HepG2 (cell line): ENCODE measurements around the gene C2CD3. TPM values are rescaled to one million over a fixed set of nuclear protein-coding genes. Genes with fewer than 3 reads are reported as not detected.

Experiments
- ATAC-seq: fragments of 200-7000 bp; cut with Tn5 transposase; 3 replicates; pipeline ENCODE4 v1.9.1; 2020; ENCODE audit warnings: mild to moderate bottlenecking, moderate library complexity
- BruUV-seq: library from RNA; stranded (reverse); fragments of 400-500 nt; replicated peaks from 2 replicates; lab custom pipeline; 2021; lab: Mats Ljungman, UMichigan
- CTCF ChIA-PET: fragments of 300-600 bp; formaldehyde crosslinking; extraction: SDS; loops from one replicate; lab custom pipeline; 2021; ENCODE audit warnings: low total read pairs, inconsistent platforms, low intra/inter-chr PET ratio; lab: Yijun Ruan, JAX
- POLR2A ChIA-PET: fragments of 350-600 bp; sonication (Branson Sonifier 250); formaldehyde crosslinking; loops from one replicate; lab custom pipeline; 2020; ENCODE audit warnings: antibody characterized with exemption, inconsistent platforms; lab: Yijun Ruan, JAX
- DNase-seq: peaks from one replicate; pipeline ENCODE4 v3.0.0-alpha.2; 2015; ENCODE audit warnings: low spot score
- FAIRE-seq: peaks from 3 replicates; lab custom pipeline; 2011; peaks lifted over from hg19 to GRCh38; lab: Jason Lieb, UNC
- H2AFZ ChIP-seq: one replicate; pipeline ENCODE4 v1.6.1; 2011; ENCODE audit warnings: low read length, inconsistent platforms
- H3K27ac ChIP-seq: fragments of 300-600 bp; 3 replicates; pipeline ENCODE4 v1.8.0; 2011; ENCODE audit warnings: mixed run types, mild to moderate bottlenecking, mixed read lengths, low read length, inconsistent platforms; ENCODE audit not compliant: insufficient read depth; ENCODE audit errors: extremely low read length
- H3K27me3 ChIP-seq, 2 experiments: fragments of 200-600 bp in 1 of 2; 2 replicates in 1 of 2; 3 replicates in 1 of 2; pipeline versions ENCODE4 v1.6.0 to v1.8.0; 2011; ENCODE audit warnings: low read length in 2 of 2, mild to moderate bottlenecking in 2 of 2, moderate library complexity in 2 of 2, inconsistent platforms in 1 of 2; ENCODE audit not compliant: insufficient read depth in 2 of 2, control insufficient read depth in 1 of 2
- H3K36me3 ChIP-seq, 2 experiments: fragments of 200-600 bp in 1 of 2; replicated peaks in 1 of 2; 2 replicates in 1 of 2; 3 replicates in 1 of 2; pipeline versions ENCODE4 v1.5.1 to v1.8.0; 2011; ENCODE audit warnings: low read length in 2 of 2, inconsistent platforms in 1 of 2; ENCODE audit not compliant: insufficient read depth in 2 of 2, control insufficient read depth in 1 of 2
- H3K4me1 ChIP-seq: 2 replicates; pipeline ENCODE4 v1.5.1; 2012; ENCODE audit warnings: low read length, inconsistent platforms; ENCODE audit not compliant: insufficient read depth
- H3K4me2 ChIP-seq: 2 replicates; pipeline ENCODE4 v1.6.0; 2011; ENCODE audit warnings: low read depth, low read length, inconsistent platforms
- H3K4me3 ChIP-seq, 3 experiments: fragments of 200-600 bp in 1 of 3; sonication (generic), shearing (Covaris generic) in 1 of 3; replicated peaks in 1 of 3; 2 replicates each; pipeline ENCODE4 v1.5.1; 2011 to 2016; ENCODE audit warnings: low read length in 3 of 3, inconsistent platforms in 2 of 3, low read depth in 2 of 3, mild to moderate bottlenecking in 2 of 3, control low read depth in 1 of 3, mixed read lengths in 1 of 3; ENCODE audit not compliant: insufficient read depth in 1 of 3
- H3K79me2 ChIP-seq: one replicate; pipeline ENCODE4 v1.6.1; 2011; ENCODE audit warnings: low read length, inconsistent platforms; ENCODE audit not compliant: insufficient read depth
- H3K9ac ChIP-seq: 2 replicates; pipeline ENCODE4 v1.6.0; 2011; ENCODE audit warnings: mild to moderate bottlenecking, low read depth, low read length, inconsistent platforms; ENCODE audit not compliant: insufficient read depth
- H3K9me3 ChIP-seq: 2 replicates; pipeline ENCODE4 v1.5.1; 2012; ENCODE audit warnings: mild to moderate bottlenecking, low read length
- H4K20me1 ChIP-seq: 2 replicates; pipeline ENCODE4 v1.6.0; 2011; ENCODE audit warnings: inconsistent platforms, mild to moderate bottlenecking, low read length, moderate library complexity; ENCODE audit not compliant: insufficient read depth
- ATM ChIP-seq: fragments of 450-650 bp; IDR thresholded peaks from 2 replicates; pipeline ENCODE4 v1.7.1; 2017; ENCODE audit warnings: mild to moderate bottlenecking, borderline replicate concordance
- GZF1 ChIP-seq: sonication (generic); formaldehyde crosslinking; IDR thresholded peaks from 2 replicates; pipeline ENCODE4 v1.5.1; 2020; ENCODE audit warnings: mild to moderate bottlenecking, missing genetic modification reagents
- HMGA1 ChIP-seq: sonication (generic); formaldehyde crosslinking; conservative IDR thresholded peaks from 2 replicates; pipeline ENCODE4 v1.4.0; 2020; ENCODE audit warnings: missing genetic modification reagents
- KMT2B ChIP-seq: IDR thresholded peaks from 2 replicates; pipeline ENCODE4 v1.6.1; 2016; ENCODE audit warnings: missing genetic modification reagents, missing compliant biosample characterization
- MEF2D ChIP-seq: sonication (generic); formaldehyde crosslinking; IDR thresholded peaks from 2 replicates; pipeline ENCODE4 v1.5.1; 2020; ENCODE audit warnings: mild to moderate bottlenecking, missing genetic modification reagents
- NR2F2 ChIP-seq: IDR thresholded peaks from 2 replicates; pipeline ENCODE4 v1.6.1; 2012; ENCODE audit warnings: low read depth, inconsistent platforms, borderline replicate concordance
- SALL1 ChIP-seq: sonication (generic); formaldehyde crosslinking; IDR thresholded peaks from 2 replicates; pipeline ENCODE4 v1.8.0; 2022; ENCODE audit warnings: mild to moderate bottlenecking, missing genetic modification reagents
- SIX1 ChIP-seq: sonication (generic); formaldehyde crosslinking; IDR thresholded peaks from 2 replicates; pipeline ENCODE4 v1.4.0; 2020; ENCODE audit warnings: missing genetic modification reagents, borderline replicate concordance
- ZBTB38 ChIP-seq: sonication (generic); formaldehyde crosslinking; IDR thresholded peaks from 2 replicates; pipeline ENCODE4 v1.5.1; 2020; ENCODE audit warnings: mild to moderate bottlenecking, missing genetic modification reagents
- ZMAT3 ChIP-seq: sonication (generic); formaldehyde crosslinking; conservative IDR thresholded peaks from 2 replicates; pipeline ENCODE4 v1.7.0; 2021; ENCODE audit warnings: missing genetic modification reagents
- ZMYM2 ChIP-seq: sonication (generic); formaldehyde crosslinking; IDR thresholded peaks from 2 replicates; pipeline ENCODE4 v1.8.0; 2022; ENCODE audit warnings: mild to moderate bottlenecking, missing genetic modification reagents
- ZNF335 ChIP-seq: sonication (generic); formaldehyde crosslinking; IDR thresholded peaks from 2 replicates; pipeline ENCODE4 v1.4.0; 2020; ENCODE audit warnings: missing genetic modification reagents
- ZNF709 ChIP-seq: sonication (generic); formaldehyde crosslinking; IDR thresholded peaks from 2 replicates; pipeline ENCODE4 v1.5.0; 2020; ENCODE audit warnings: mild to moderate bottlenecking, missing genetic modification reagents
- ZNF792 ChIP-seq: IDR thresholded peaks from 2 replicates; pipeline ENCODE4 v1.6.1; 2016
- ZSCAN25 ChIP-seq: sonication (generic); formaldehyde crosslinking; IDR thresholded peaks from 2 replicates; pipeline ENCODE4 v1.8.0; 2022; ENCODE audit warnings: mild to moderate bottlenecking, missing genetic modification reagents
- WGBS: methylation state at CpG from one replicate; pipeline ENCODE4 v1.1.6; 2017; ENCODE audit warnings: low lambda C conversion rate; 5-methylcytosine and 5-hydroxymethylcytosine counted together
- in situ Hi-C: cut with HindIII; loops from 2 replicates; pipeline ENCODE4 v1.10.0; 2017; ENCODE audit warnings: low pct_unique_long_range_greater_than_20kb; ENCODE audit not compliant: extremely low pct_ligation_motif_present
- intact Hi-C: fragments of 100-400 bp; cut with micrococcal nuclease; formaldehyde crosslinking; loops from one replicate; pipeline ENCODE4 v1.10.0; 2022; ENCODE audit not compliant: unreplicated experiment
- polyA plus RNA-seq, 8 experiments: library from polyadenylated mRNA; depleted of rRNA in 3 of 8; stranded (reverse) in 7 of 8; unstranded in 1 of 8; fragments of >200 nt; fragmentation: Illumina TruSeq in 4 of 8; extraction: Trizol in 4 of 8; gene quantifications; 2 replicates each; pipeline versions ENCODE4 v1.2.1 to v1.2.3, GENCODE V29; 2011 to 2016; ENCODE audit warnings: low read depth in 4 of 8, missing spikeins in 1 of 8, mixed read lengths in 1 of 8; ENCODE audit not compliant: insufficient read depth in 1 of 8
- total RNA-seq, 5 experiments: library from RNA; depleted of rRNA; stranded (reverse); fragments of >200 nt; fragmentation: Illumina TruSeq; extraction: Trizol; gene quantifications; 2 replicates each; pipeline ENCODE4 v1.2.3, GENCODE V29; 2016; ENCODE audit warnings: low read depth in 1 of 5
- TF ChIP-seq, protein P1 (sequence below): IDR thresholded peaks from 2 replicates; pipeline ENCODE4 v1.6.1; 2016; ENCODE audit warnings: low read depth, borderline replicate concordance
- TF ChIP-seq, protein P2 (sequence below): sonication (generic); formaldehyde crosslinking; IDR thresholded peaks from 2 replicates; pipeline ENCODE4 v1.4.0; 2020; ENCODE audit warnings: missing genetic modification reagents
- TF ChIP-seq, protein P3 (sequence below): sonication (generic); formaldehyde crosslinking; IDR thresholded peaks from 2 replicates; pipeline ENCODE4 v1.5.0; 2020; ENCODE audit warnings: mild to moderate bottlenecking, missing genetic modification reagents
- TF ChIP-seq, protein P4 (sequence below): sonication (generic); formaldehyde crosslinking; IDR thresholded peaks from 2 replicates; pipeline ENCODE4 v1.5.1; 2020; ENCODE audit warnings: missing genetic modification reagents, mild to moderate bottlenecking, borderline replicate concordance

The C2CD3 gene
- total and polyA plus RNA-seq, 2 of the 13 experiments (the other 11 are each of a cell fraction or from before 2014, with no cell fraction given): 5.5 to 6.4 TPM

DNA sequence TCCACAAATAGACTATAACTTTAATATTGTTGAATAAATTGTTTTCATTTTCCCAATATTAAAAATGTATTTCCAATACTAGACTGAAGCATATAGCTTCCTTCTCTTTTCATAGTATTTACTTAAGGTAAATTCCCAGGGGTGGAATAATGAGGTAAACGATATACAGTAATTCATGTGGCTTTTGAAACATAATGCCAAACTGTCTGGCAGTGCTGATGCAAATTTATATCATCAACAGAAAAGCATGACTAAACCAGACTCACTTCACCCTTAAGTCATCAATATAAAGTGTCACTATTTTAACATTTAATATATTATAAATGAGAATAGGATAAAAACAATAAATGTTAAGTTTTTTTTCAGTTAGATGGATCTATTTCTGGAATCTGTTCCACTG, 13.6 kb downstream of the C2CD3 start:
- no peaks in the 10 kb centered on the region for H3K79me2 ChIP-seq
- no peaks in the 10 kb centered on the region for H3K27me3 ChIP-seq
- POLR2A ChIA-PET: no interaction called here
- no peak for DNase-seq
- no peaks in the 10 kb centered on the region for H3K4me1 ChIP-seq
- H3K4me2 ChIP-seq: no peak overlapping the region
- ATAC-seq: no peak
- in situ Hi-C loops: loop anchor here (25.0 kb wide), 1 partner anchor 195 kb away; the partner anchor contains the start of gene DNAJB13
- H3K36me3 ChIP-seq: no peaks in the 10 kb centered on the region; a peak in 1 of 5 replicates
- no peak overlapping the region for H2AFZ ChIP-seq
- CTCF ChIA-PET: no interaction called here
- peaks cover 6% of the 10 kb centered on the region; the same call in 1 of the 2 replicates for H3K9me3 ChIP-seq
- no peak for TF ChIP-seq ATM
- no peak for TF ChIP-seq GZF1 (CRISPR knock-in tag)
- no peak for TF ChIP-seq ZSCAN25 (CRISPR knock-in tag)
- no peak for TF ChIP-seq ZBTB38 (CRISPR knock-in tag)
- TF ChIP-seq ZNF335 (CRISPR knock-in tag): no peak
- TF ChIP-seq, protein P1, sequence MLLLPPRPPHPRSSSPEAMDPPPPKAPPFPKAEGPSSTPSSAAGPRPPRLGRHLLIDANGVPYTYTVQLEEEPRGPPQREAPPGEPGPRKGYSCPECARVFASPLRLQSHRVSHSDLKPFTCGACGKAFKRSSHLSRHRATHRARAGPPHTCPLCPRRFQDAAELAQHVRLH (CRISPR knock-in tag): no peak
- no peak for TF ChIP-seq NR2F2
- no peak for TF ChIP-seq SALL1 (CRISPR knock-in tag)
- no peak for TF ChIP-seq KMT2B (CRISPR knock-in tag)
- TF ChIP-seq MEF2D (CRISPR knock-in tag): no peak
- no peak for TF ChIP-seq ZMYM2 (CRISPR knock-in tag)
- TF ChIP-seq, protein P2, sequence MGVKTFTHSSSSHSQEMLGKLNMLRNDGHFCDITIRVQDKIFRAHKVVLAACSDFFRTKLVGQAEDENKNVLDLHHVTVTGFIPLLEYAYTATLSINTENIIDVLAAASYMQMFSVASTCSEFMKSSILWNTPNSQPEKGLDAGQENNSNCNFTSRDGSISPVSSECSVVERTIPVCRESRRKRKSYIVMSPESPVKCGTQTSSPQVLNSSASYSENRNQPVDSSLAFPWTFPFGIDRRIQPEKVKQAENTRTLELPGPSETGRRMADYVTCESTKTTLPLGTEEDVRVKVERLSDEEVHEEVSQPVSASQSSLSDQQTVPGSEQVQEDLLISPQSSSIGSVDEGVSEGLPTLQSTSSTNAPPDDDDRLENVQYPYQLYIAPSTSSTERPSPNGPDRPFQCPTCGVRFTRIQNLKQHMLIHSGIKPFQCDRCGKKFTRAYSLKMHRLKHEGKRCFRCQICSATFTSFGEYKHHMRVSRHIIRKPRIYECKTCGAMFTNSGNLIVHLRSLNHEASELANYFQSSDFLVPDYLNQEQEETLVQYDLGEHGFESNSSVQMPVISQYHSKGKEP: no peak
- TF ChIP-seq, protein P3, sequence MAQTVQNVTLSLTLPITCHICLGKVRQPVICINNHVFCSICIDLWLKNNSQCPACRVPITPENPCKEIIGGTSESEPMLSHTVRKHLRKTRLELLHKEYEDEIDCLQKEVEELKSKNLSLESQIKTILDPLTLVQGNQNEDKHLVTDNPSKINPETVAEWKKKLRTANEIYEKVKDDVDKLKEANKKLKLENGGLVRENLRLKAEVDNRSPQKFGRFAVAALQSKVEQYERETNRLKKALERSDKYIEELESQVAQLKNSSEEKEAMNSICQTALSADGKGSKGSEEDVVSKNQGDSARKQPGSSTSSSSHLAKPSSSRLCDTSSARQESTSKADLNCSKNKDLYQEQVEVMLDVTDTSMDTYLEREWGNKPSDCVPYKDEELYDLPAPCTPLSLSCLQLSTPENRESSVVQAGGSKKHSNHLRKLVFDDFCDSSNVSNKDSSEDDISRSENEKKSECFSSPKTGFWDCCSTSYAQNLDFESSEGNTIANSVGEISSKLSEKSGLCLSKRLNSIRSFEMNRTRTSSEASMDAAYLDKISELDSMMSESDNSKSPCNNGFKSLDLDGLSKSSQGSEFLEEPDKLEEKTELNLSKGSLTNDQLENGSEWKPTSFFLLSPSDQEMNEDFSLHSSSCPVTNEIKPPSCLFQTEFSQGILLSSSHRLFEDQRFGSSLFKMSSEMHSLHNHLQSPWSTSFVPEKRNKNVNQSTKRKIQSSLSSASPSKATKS (CRISPR knock-in tag): no peak
- TF ChIP-seq HMGA1 (CRISPR knock-in tag): no peak
- TF ChIP-seq SIX1 (CRISPR knock-in tag): no peak
- TF ChIP-seq, protein P4, sequence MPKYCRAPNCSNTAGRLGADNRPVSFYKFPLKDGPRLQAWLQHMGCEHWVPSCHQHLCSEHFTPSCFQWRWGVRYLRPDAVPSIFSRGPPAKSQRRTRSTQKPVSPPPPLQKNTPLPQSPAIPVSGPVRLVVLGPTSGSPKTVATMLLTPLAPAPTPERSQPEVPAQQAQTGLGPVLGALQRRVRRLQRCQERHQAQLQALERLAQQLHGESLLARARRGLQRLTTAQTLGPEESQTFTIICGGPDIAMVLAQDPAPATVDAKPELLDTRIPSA: no peak
- TF ChIP-seq ZMAT3 (CRISPR knock-in tag): no peak
- no peak for TF ChIP-seq ZNF709 (CRISPR knock-in tag)
- TF ChIP-seq ZNF792 (CRISPR knock-in tag): no peak
- H3K27ac ChIP-seq: no peak overlapping the region
- no peaks in the 10 kb centered on the region for H4K20me1 ChIP-seq
- no peak for FAIRE-seq
- H3K9ac ChIP-seq: no peak overlapping the region
- no peak overlapping the region for H3K4me3 ChIP-seq
- intact Hi-C loops: no loop called here
- no TSS peak for BruUV-seq
- WGBS: 96% methylated on average over 1 of the region's 1 CpG
